ENCODE results near the gene ADGRD2. TPM values are rescaled to one million over a fixed set of nuclear protein-coding genes. Genes with fewer than 3 reads are reported as not detected.

Gene ADGRD2
- polyA plus RNA-seq, 2 of the 4 experiments (the other 2 are of a cell fraction), result not detected

- DNase-seq (ENCODE audit: low read depth in 1 of 2, low spot score in 1 of 2) (no peak), ATAC-seq (peak in 1 of 2 experiments; percentile 18; a peak in 3 of 6 replicates), FAIRE-seq (no peak)
- Histone ChIP-seq H3K4me1 (0 out of 3 replicates have a peak, but pooled peaks cover 3% of the 10 kb centered on the region), H3K4me3 (no peak overlapping the region), H3K27ac (no peak overlapping the region), H3K4me2 (no peak overlapping the region), H3K9me3 (no peaks in the 10 kb centered on the region)
- TF ChIP-seq EHMT2 (IDR thresholded peaks at IDR 0.05; ENCODE audit: low read depth) (no peak), MYC (IDR thresholded peaks at IDR 0.05; ENCODE audit: borderline replicate concordance, low read length) (no peak), PBX3 (IDR thresholded peaks at IDR 0.05) (no peak)
- WGBS (ENCODE audit: missing lambda C conversion rate), result 70% methylated on average over 11 of the region's 11 CpGs
- POLR2A ChIA-PET, result no interaction called here
- CTCF ChIA-PET, result interaction anchor here (1.0 to 3.0 kb wide), 7 partner anchors 20 to 252 kb away, joined by 3 to 16 read pairs (median 3); no protein-coding TSS in a partner anchor
Measured at GRCh38 chr9:124501771-124502320, 51.6 kb downstream of the ADGRD2 start.

- POLR2A ChIA-PET, result no interaction called here
- TF ChIP-seq HOXA7 (CRISPR knock-in tag; IDR thresholded peaks at IDR 0.05) (no peak), ZNF302 (CRISPR knock-in tag; IDR thresholded peaks at IDR 0.05) (no peak), CEBPB (IDR thresholded peaks at IDR 0.05) (no peak)
- no peak overlapping the region; the same call in 2 of the 3 replicates for H3K4me3 ChIP-seq
- CTCF ChIA-PET, result interaction anchor here (0.5 to 3.0 kb wide), 4 partner anchors 12 to 49 kb away, joined by 3 to 16 read pairs (median 4); no protein-coding TSS in a partner anchor
- H3K9me3 ChIP-seq, result no peaks in the 10 kb centered on the region
- ATAC-seq (no peak), DNase-seq (ENCODE audit: low read depth in 1 of 2, low spot score in 1 of 2) (no peak), FAIRE-seq (no peak)
- 0 out of 3 replicates have a peak, but pooled peaks cover 3% of the 10 kb centered on the region for H3K4me1 ChIP-seq
- H3K27ac ChIP-seq, result no peak overlapping the region
- H3K4me2 ChIP-seq, result peak overlapping the region; percentile 83
- WGBS (ENCODE audit: missing lambda C conversion rate), result 63% methylated on average over 31 of the region's 96 CpGs
Measured at GRCh38 chr9:124502711-124503702, 52.8 kb downstream of the ADGRD2 start.

GRCh38 chr9:124503713-124504529, 53.7 kb downstream of the ADGRD2 start:
- Histone ChIP-seq H3K9me3 (no peaks in the 10 kb centered on the region), H3K4me2 (peak overlapping the region; percentile 83), H3K4me1 (0 out of 3 replicates have a peak, but pooled peaks cover 3% of the 10 kb centered on the region), H3K4me3 (peak overlapping the region; percentile 41), H3K27ac (peak overlapping the region in 1 of 2 experiments; percentile 47; a peak in 3 of 6 replicates)
- DNase-seq (ENCODE audit: low read depth in 1 of 2, low spot score in 1 of 2), result no peak
- ATAC-seq, result peak in 1 of 2 experiments; percentile 12; a peak in 3 of 6 replicates
- FAIRE-seq, result no peak
- TF ChIP-seq RNF2 (IDR thresholded peaks at IDR 0.05; ENCODE audit: borderline replicate concordance, low read depth), result peak; percentile 78; the same call in 1 of the 2 replicates
- peak; percentile 68; the same call in 1 of the 2 replicates for TF ChIP-seq CBX8 (IDR thresholded peaks at IDR 0.05)
- peak; percentile 4 for TF ChIP-seq ZFP36 (IDR thresholded peaks at IDR 0.05; ENCODE audit: borderline replicate concordance, partially characterized antibody)
- TF ChIP-seq HMGXB4 (CRISPR knock-in tag; IDR thresholded peaks at IDR 0.05; ENCODE audit: borderline replicate concordance), result no peak
- POLR2A ChIA-PET, result no interaction called here
- 11% methylated on average over 52 of the region's 76 CpGs for WGBS (ENCODE audit: missing lambda C conversion rate)
- CTCF ChIA-PET, result interaction anchor here (0.7 to 3.0 kb wide), 3 partner anchors 11 to 832 kb away, joined by 3 to 16 read pairs (median 4); no protein-coding TSS in a partner anchor
